Pancreas (tissue), 10 donors: ENCODE measurements around the gene ATAD3B. TPM values are rescaled to one million over a fixed set of nuclear protein-coding genes. Genes with fewer than 3 reads are reported as not detected.
"Not testable (repeated sequence)": the region's sequence is repeated elsewhere in the genome, so short reads cannot be mapped to it uniquely, and the experiment has no call there.

Experiments
- ATAC-seq, 4 donors: fragments of 200-7000 bp; cut with Tn5 transposase; one replicate each; pipeline versions ENCODE4 v1.8.0 to v1.9.1; 2020; ENCODE audit warnings: mild to moderate bottlenecking in 4 of 4, moderate library complexity in 4 of 4
- DNase-seq, 6 donors: peaks; one replicate each; pipeline ENCODE4 v3.0.0-alpha.2; 2020
- FAIRE-seq: peaks from 2 replicates; lab custom pipeline; 2012; peaks lifted over from hg19 to GRCh38; lab: Jason Lieb, UNC
- H3K27ac ChIP-seq, 4 donors: fragments of 200-600 bp; sonication (generic); 1 replicate in 3 of 4; 2 replicates in 1 of 4; pipeline versions ENCODE4 v1.5.0 to v1.8.0; 2020
- H3K27me3 ChIP-seq, 4 donors: fragments of 200-600 bp; one replicate each; pipeline ENCODE4 v1.8.0; 2021
- H3K36me3 ChIP-seq, 3 donors: fragments of 200-600 bp; sonication (generic) in 1 of 3; one replicate each; pipeline versions ENCODE4 v1.5.0 to v1.8.0; 2020 to 2021
- H3K4me1 ChIP-seq, 3 donors: fragments of 200-600 bp; one replicate each; pipeline ENCODE4 v1.8.0; 2021
- H3K4me3 ChIP-seq, 4 donors: fragments of 200-600 bp; sonication (generic) in 2 of 4; one replicate each; pipeline versions ENCODE4 v1.5.0 to v1.8.0; 2020 to 2021
- H3K9me3 ChIP-seq, 4 donors: fragments of 200-600 bp; one replicate each; pipeline ENCODE4 v1.8.0; 2021
- CTCF ChIP-seq, 4 donors: fragments of 200-600 bp; sonication (generic) in 3 of 4; IDR thresholded peaks; one replicate each; pipeline versions ENCODE4 v1.5.0 to v1.8.0; 2021; ENCODE audit warnings: antibody characterized with exemption in 4 of 4
- WGBS, 2 donors: extraction: QIAGEN DNeasy Blood & Tissue Kit; methylation state at CpG; one replicate each; pipeline ENCODE4 v1.1.7; 2013; 5-methylcytosine and 5-hydroxymethylcytosine counted together
- intact Hi-C, 3 donors: fragments of 100-400 bp; cut with DNase I; formaldehyde crosslinking; loops; one replicate each; pipeline versions ENCODE4 v1.11.1 to v1.14.2; 2022
- polyA plus RNA-seq, 2 donors: library from polyadenylated mRNA; stranded (reverse); fragments of 200-250 nt; gene quantifications; one replicate each; pipeline ENCODE4 v1.2.3, GENCODE V29; 2013
- total RNA-seq, 6 donors: library from RNA; stranded (reverse); fragmentation: NEBNext Ultra II Directional in 4 of 6; extraction: Animal tissue kit (Norgen Biotek cat#: 25700) in 4 of 6; gene quantifications; one replicate each; pipeline versions ENCODE4 v1.2.1 to v1.2.4, GENCODE V29; 2021 to 2023
- donor health status: healthy with polysubstance abuse.
- donor health status: DM: no; HTN: no; CAD: no; lungs with moderate emphysema.
- donor health status: DM: no; HTN: no; CAD: no.
- donor health status: control.
- donor health status: control.
- donor health status: Bipolar disorder and iron deficiency.
- donor health status: DM: yes; HTN: yes; CAD: no.
- donor health status: DM: no; HTN: no; CAD: no.
- donor health status: DM: no; HTN: no; CAD: no.
- donor health status: DM: yes; HTN: yes; CAD: no.

Gene ATAD3B
- total and polyA plus RNA-seq, 8 donors: 4.4 to 78.9 (median 12.9) TPM

GRCh38 chr1:1482856-1483255 lies 11.3 kb downstream of the ATAD3B start:
- FAIRE-seq: no peak
- intact Hi-C loops: no loop called here
- no peak for DNase-seq
- no peak for ATAC-seq
- Histone ChIP-seq H3K4me1 (no peaks in the 10 kb centered on the region), H3K27ac (no peak overlapping the region), H3K36me3 (peaks cover 0 to 13% (median 0%) of the 10 kb centered on the region in 3 donors), H3K4me3 (no peak overlapping the region), H3K27me3 (no peaks in the 10 kb centered on the region), H3K9me3 (no peaks in the 10 kb centered on the region)
- no peak for TF ChIP-seq CTCF (IDR thresholded peaks at IDR 0.05)
- 97 to 98% methylated on average over 14 of the region's 14 CpGs for WGBS, 2 donors

GRCh38 chr1:1483714-1484113 lies 12.1 kb downstream of the ATAD3B start:
- H3K4me3 ChIP-seq: no peak overlapping the region
- no peak for DNase-seq
- H3K4me1 ChIP-seq: no peaks in the 10 kb centered on the region
- no peak overlapping the region for H3K27ac ChIP-seq
- H3K36me3 ChIP-seq: peaks cover 0 to 19% (median 0%) of the 10 kb centered on the region in 3 donors
- no peak for TF ChIP-seq CTCF (IDR thresholded peaks at IDR 0.05)
- no peaks in the 10 kb centered on the region for H3K9me3 ChIP-seq
- FAIRE-seq: no peak
- intact Hi-C loops: no loop called here
- ATAC-seq: no peak
- H3K27me3 ChIP-seq: no peaks in the 10 kb centered on the region
- 95% methylated on average over 16 of the region's 16 CpGs for WGBS, 2 donors

GRCh38 chr1:1484976-1485750 lies 13.6 kb downstream of the ATAD3B start:
- H3K4me1 ChIP-seq, H3K27me3 ChIP-seq, H3K27ac ChIP-seq, H3K4me3 ChIP-seq, FAIRE-seq, intact Hi-C loops, ATAC-seq, H3K9me3 ChIP-seq, DNase-seq: not testable (repeated sequence)
- WGBS, 2 donors: 95% methylated on average over 39 of the region's 46 CpGs
- peaks cover 0 to 20% (median 0%) of the 10 kb centered on the region in 3 donors for H3K36me3 ChIP-seq

- intact Hi-C loops, H3K27ac ChIP-seq, H3K27me3 ChIP-seq, H3K9me3 ChIP-seq, FAIRE-seq, ATAC-seq, H3K4me3 ChIP-seq, DNase-seq, H3K4me1 ChIP-seq: not testable (repeated sequence)
- peaks cover 0 to 22% (median 0%) of the 10 kb centered on the region in 3 donors for H3K36me3 ChIP-seq
- 92 to 94% methylated on average over 25 to 30 of the region's 31 CpGs for WGBS, 2 donors
These were observed 14.3 kb downstream of the ATAD3B start for GRCh38 chr1:1485755-1486317.

- H3K27me3 ChIP-seq: no peaks in the 10 kb centered on the region
- FAIRE-seq (no peak), DNase-seq (no peak), ATAC-seq (no peak)
- peaks cover 0 to 24% (median 0%) of the 10 kb centered on the region in 3 donors for H3K36me3 ChIP-seq
- no peaks in the 10 kb centered on the region for H3K4me1 ChIP-seq
- no peak for TF ChIP-seq CTCF (IDR thresholded peaks at IDR 0.05)
- 93 to 95% methylated on average over 17 to 18 of the region's 18 CpGs for WGBS, 2 donors
- H3K4me3 ChIP-seq: no peak overlapping the region
- H3K9me3 ChIP-seq: no peaks in the 10 kb centered on the region
- H3K27ac ChIP-seq: no peak overlapping the region
- intact Hi-C loops: no loop called here
These were observed 16.1 kb downstream of the ATAD3B start for GRCh38 chr1:1487701-1488100.

- H3K4me1 ChIP-seq: no peaks in the 10 kb centered on the region
- H3K27ac ChIP-seq: no peak overlapping the region
- FAIRE-seq (no peak), ATAC-seq (no peak), DNase-seq (no peak)
- no peaks in the 10 kb centered on the region for H3K9me3 ChIP-seq
- H3K36me3 ChIP-seq: peaks cover 0 to 21% (median 0%) of the 10 kb centered on the region in 3 donors
- no peak for TF ChIP-seq CTCF (IDR thresholded peaks at IDR 0.05)
- intact Hi-C loops: no loop called here
- H3K4me3 ChIP-seq: no peak overlapping the region
- WGBS, 2 donors: 94 to 97% methylated on average over 15 to 16 of the region's 16 CpGs
- H3K27me3 ChIP-seq: no peaks in the 10 kb centered on the region
These were observed 17.7 kb downstream of the ATAD3B start for GRCh38 chr1:1489231-1489630.
